GM18868 (cell line): ENCODE measurements around the gene CAPS.

ENCODE experiments used
- ATAC-seq: cut with Tn5 transposase; IDR thresholded peaks from one replicate; pipeline ENCODE4 v1.9.1; 2021; ENCODE audit warnings: mild to moderate bottlenecking, moderate library complexity; ENCODE audit not compliant: unreplicated experiment

The CAPS gene

DNA sequence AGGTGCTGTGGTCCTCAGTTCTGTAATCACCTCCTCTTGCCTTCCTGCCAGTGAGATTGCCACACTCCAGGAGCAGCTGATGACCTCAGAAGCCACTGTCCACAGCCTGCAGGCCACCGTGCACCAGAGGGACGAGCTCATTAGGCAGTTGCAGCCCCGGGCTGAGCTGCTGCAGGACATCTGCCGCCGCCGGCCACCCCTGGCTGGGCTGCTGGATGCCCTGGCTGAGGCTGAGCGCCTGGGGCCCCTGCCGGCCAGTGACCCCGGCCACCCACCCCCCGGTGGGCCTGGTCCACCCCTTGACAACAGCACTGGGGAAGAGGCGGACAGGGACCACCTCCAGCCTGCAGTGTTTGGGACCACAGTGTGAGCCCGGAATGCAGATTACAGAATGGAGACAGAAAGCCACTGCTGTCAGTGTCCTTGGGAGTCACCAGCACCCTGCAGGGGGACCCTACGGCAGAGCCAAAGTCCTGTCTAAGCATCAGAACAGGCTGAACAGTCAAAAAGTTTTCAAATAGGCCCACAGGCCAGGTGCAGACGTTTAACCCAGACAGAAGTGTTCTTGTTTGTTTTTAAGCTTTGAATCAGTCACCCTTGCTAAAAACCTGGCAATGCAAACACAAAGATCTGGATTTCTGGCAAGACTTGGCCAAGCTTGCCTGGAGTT lies 5.1 kb upstream of the CAPS start:
- ATAC-seq: no peak

DNA sequence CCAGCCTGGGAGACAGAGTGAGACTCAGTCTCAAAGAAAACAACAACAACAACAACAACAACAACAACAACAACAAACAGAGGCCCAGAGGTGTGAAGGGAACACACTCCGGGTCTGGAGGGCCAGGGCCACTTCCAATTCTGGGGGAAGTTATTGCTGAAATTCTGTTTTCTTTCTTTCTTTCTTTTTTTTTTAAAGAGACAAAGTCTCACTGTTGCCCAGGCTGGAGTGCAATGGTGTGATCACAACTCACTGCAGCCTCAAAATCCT lies 3.5 kb upstream of the CAPS start:
- ATAC-seq: no peak

DNA sequence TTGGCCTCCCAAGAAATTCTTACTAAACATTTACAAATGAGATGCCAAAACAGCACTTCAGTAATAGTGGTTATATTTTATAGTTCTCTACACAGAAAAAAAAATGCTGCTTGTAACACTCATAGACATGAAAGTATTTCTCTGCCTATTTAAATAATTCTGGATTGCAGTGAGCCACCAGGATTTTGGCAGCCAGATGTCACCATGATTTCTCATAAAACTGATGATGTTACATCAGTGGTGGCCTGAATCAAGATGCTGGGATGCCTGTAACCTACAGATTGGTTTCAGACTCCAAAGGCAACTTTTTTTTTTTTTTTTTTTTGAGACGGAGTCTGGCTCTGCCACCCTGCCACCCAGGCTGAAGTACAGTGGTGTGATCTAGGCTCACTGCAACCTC lies 2.7 kb upstream of the CAPS start:
- no peak for ATAC-seq

DNA sequence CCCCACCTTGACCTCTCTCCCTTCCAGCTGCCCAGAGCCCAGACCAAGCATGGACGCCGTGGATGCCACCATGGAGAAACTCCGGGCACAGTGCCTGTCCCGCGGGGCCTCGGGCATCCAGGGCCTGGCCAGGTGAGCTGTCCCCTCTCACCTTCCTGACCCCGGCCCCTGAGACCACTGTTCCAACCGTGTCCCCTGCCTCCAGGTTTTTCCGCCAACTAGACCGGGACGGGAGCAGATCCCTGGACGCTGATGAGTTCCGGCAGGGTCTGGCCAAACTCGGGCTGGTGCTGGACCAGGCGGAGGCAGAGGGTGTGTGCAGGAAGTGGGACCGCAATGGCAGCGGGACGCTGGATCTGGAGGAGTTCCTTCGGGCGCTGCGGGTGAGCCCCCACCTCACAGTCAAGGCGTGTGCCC lies 312 bp downstream of the CAPS start:
- no peak for ATAC-seq

DNA sequence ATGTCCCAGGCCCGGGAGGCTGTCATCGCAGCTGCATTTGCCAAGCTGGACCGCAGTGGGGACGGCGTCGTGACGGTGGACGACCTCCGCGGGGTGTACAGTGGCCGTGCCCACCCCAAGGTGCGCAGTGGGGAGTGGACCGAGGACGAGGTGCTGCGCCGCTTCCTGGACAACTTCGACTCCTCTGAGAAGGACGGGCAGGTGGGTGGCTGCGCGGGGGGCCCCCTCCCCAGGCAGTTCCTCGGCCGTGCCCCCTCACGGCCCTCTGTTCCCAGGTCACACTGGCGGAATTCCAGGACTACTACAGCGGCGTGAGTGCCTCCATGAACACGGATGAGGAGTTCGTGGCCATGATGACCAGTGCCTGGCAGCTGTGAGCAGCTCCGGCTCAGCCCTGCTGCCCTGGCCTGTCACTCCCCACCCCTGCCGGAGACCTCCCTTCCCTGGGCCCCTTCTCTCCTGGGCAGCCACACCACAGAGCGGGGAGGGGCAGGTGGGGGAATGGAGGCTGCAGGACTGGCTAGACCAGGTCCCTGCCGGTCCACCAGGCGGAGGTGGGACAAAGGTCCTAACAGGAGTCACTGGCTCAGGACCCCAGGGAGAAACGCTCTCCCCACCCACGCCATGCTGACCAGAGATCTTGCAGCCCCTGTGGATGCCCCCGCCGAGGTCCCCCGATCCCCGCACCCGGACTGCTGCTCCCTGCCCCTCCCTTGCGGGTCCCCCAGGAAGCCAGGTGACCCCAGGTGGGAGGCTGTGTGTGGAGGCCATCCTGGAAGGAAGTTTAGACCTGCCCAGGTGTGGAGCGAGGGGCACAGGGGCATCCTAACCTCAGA lies 1.1 kb downstream of the CAPS start:
- no peak for ATAC-seq

DNA sequence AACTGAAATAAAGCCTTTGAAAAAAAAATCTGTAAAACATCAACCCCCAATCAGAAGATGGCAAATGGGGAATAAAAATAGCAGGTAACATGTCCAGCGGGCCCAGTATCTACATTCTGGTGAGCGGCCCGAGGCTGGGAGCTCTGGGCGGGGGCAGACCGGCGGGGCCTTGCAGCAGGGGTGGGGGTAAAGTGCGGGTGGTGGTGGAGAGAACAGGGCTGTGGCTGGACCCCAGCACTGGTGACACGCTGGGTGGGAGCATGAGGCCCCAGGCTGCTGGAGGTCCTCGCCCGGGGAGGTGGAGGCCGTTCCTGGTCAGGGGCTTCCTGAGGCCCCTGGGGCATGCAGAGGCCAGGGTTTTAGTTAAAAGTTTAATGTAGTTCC lies 1.7 kb downstream of the CAPS start:
- no peak for ATAC-seq

DNA sequence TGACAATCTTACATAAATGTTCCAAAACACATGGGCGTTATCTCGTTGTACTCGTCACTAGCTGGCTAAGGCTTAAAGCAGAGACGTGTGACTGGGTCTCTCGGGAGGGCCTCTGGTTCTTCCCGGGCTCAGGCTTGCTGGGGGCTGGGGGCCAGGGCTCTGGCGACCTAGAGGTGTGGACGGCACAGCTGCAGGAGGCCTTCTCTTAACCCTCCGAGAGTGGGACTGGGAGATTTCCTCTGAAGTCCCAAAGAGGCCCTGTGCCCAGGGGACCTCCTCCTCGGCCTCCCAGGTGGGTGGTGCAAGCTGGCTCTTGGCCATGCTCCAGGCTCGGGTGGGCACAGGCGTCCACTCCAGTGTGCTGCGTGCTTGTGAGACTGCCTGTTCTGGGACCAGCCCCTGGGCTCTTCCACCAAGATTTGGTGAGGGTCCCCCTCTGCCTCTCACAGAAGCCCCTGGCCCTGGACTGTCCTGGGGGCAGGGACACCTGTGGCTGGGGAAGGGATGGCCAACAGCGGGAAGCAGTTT lies 2.2 kb downstream of the CAPS start:
- no peak for ATAC-seq

DNA sequence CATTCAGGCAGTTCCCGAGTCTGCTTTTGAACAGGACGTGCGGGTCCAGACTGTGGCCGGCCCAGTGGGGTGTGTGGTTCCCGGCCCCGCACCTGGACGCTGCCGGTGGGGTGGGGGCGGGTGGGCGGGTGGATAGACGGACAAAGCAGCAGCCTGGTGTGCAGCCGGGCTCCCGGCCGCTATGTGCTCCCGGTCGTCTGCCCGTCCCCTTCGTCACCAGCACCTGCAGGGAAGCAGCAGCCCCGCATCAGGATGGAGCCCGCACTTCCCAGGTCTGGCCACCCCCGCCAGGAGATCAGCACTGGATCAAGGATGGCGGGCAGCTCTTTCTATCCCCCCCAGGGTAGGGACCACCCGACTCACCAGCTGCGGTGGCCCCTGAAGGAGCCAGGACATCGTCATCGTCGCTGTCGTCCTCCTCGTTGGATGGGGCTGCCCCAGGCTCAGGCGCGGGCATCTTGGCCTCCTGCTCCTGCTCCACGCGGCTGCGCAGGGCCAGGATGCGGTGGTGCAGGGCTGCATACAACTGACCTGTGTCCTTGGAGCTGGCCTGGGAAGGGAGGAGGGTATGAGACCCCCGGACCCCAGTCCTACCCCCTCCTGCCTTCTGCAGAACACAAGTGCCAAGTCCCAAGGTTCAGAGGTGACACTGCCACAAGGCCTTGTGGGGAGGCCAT lies 3.5 kb downstream of the CAPS start:
- ATAC-seq: no peak

DNA sequence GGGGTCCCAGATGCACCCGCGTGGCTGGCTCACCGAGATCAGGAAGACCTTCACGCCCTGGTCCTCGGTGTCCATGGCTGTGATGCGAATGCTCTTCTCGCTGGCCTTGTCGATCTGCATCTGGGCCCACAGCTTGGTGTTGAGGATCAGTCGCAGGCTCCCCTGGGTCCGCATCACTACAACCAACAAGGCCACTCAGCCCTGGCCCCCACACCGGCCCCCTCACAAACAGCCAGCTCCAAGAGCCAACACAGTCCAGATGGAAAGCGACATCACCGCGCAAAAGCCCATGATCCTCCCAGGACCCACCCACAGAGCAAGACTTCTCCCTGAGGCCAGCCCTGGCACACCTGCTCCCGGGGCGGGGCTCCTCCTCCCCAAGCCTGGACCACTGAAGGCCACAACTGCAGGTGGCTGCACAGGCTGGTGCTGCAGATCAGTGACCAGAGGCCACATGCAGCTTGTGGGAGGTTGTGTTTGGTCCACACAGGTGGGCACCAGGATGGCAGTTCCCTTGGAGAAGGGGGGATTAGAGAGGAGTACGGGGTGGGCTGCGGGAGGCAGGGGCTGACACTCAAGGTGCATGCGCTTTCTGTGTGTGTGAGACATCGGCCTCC lies 4.5 kb downstream of the CAPS start:
- no peak for ATAC-seq

DNA sequence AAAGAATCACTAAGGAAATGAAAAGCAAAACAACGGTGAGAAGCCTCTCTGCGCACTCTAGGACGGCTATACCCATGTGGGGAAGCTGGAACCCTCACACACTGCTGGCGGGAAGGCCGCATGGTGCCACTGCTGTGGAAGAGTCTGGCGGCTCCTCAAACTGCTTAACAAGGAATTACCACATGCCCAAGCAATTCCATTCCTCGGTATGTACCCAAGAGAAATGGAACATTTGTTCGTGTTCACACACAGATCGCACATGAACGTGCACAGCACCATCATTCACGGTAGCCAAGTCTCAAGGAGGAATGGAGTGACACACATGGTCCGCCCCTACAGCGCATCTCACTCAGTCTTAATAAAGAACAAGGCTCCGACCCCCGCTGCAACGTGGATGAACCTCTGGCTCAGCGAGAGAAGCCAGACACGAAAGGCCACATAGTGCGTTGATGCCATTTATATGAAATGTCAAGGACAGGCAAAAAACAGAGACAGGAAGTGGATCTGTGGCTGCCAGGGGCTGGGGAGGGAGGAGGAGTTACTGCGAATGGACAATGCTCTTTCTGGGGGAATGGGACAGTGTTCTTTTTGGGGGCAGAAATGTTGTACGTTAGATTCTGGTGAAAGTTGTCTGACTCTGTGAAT lies 7.6 kb downstream of the CAPS start:
- ATAC-seq: no peak

DNA sequence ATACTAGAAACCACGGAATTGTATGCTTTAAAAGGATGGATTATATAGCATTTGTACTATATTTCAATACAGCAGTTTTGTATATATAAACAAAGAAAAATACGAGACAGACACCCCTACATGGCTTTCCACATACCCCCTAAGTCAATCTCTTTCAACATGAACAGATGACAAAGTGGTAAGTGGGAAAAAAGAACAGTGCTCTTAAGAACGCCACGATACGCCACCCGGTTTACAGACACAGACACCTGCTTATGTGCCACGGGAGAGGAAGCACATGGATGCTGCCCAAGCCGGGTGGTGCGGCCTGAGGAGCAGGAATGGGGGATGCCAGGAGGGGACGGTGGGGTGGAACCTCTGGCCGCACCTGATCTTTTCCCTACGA lies 8.1 kb downstream of the CAPS start:
- no peak for ATAC-seq

DNA sequence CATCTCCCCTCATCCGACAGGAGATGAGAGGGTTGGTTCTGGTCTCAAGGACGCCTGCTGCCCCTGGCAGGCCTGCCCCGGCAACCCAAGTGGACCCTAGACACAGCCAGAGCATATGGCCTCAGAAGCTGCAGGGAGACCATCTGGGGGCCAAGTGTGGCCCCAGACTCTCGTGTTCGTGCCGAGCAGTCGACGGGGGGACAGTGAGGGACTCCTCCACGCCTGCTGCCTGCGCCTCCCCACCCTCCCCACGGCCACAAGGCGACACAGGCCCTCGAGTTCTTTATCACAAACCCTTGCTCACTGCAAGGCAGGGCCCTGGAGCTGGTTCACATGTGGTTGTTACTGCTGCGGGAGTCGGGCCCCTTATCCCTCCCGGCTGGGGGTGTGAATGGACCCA lies 9.3 kb downstream of the CAPS start:
- ATAC-seq: no peak

DNA sequence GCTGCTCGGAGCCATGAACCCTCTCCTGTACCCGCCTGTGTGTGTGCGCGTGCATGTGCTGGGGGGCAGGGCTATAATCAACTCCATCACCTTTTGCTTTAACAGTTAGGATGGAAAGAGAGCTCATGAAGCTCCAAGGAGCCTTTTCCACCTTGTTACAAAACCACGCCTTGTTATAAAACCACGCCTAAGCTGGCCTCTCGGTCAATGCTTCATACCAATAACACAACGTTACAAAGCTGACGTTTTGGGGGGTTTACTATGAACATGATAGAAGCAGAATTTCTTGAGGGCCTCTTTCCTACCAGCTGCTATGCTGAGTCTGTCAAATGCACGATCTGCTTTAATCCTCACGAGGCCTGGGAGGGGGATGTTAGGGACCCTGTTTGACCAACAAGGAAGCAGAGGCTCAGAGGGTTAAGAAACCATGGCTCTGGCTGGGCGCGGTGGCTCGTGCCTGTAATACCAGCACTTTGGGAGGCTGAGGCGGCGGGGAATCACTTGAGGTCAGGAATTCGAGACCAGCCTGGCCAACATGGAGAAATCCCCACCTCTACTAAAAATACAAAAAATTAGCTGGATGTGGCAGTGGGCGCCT lies 11.9 kb downstream of the CAPS start:
- no peak for ATAC-seq

DNA sequence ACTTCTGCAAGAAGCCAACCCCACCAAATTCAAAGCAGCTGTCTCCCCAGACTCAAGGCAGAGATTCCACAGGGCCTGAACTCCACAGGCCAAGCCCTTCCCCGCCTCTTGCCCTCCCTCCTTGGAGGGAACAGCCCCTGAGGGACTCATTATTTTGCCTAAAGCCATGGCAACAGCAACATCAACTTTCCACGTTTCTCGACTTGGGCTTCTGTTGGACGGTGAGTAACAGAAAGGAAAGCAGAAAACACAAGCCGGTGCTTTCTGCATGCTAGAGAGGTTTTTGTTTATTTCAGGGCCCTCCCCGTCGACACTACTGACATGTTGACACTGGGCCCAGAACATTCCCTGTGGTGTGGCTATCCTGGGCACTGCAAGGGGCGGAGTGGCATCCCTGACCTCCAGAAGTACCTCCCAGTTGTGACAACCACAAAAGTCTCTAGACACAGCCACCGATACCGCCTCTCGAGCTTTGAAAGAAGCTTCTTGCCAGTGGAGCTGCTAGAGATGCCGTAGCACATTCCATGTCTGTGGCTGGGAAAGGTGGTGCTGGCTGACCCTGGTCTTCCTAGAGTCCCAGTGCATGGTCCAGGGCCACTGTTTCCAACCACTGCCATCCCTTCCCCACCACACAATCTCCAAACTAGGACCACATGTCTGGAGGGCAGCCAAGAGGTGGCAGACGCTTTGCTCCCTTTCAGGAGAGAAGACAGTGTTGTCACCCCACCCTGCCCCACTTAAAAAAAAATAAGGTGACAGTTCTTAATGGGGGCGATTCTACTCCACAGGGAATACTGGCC lies 12.8 kb downstream of the CAPS start:
- ATAC-seq: no peak

DNA sequence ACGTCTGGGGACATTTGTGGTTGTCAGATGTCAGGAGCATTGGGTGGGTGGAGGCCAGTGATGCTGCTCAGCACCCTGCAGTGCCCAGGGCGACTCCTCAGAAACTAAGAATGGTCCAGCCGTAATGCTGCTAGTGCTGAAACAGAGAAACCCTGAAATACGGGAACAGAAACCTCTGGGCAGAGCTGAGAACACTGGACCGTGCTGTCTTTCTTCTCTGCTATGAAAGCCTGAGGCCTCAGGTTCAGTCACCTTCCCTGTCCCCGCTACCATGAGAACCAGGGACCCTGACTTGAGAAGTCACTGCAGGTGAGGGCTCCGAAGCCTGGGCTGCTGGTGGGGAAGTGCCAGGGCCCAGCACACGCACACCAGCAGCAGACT lies 13.4 kb downstream of the CAPS start:
- peak; percentile 59 for ATAC-seq

DNA sequence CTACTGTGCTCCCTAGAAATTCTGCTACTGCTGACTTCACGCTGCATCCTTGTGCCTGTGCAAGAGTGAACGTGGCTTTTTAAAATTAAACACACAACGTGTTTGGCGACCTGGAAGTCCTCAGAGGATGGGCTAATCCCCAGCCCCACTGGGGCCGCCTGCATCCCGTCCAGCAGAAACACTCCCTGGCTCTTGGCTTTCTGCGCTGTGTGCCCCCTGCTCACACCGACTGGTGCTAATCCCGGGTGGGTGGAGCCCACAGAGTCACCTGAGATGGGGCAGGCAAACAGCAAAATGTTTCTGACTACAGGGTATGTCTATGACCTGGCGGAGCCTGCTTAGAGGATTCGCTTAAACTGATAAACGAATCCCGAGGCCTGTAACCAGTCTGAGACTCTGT lies 15.1 kb downstream of the CAPS start:
- no peak for ATAC-seq

DNA sequence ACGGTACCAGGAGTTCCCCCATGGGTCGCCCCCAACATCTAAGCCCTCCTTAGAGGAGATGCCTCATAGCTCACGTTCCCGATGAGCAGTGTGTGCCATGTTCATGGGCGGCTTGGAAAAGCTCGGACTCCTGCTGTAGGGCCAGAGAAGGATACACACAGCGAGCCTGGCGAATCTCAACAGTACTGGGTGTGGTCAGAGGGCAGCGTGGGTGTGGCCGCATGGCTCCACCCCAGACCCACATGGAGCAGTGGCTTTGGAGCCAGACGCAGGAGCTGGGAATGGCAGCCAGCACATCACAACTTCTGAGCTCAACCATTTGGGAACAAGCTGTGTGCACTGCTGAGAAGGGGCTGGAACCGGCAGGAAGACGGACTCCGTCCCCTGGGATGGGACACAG lies 15.6 kb downstream of the CAPS start:
- ATAC-seq: no peak

DNA sequence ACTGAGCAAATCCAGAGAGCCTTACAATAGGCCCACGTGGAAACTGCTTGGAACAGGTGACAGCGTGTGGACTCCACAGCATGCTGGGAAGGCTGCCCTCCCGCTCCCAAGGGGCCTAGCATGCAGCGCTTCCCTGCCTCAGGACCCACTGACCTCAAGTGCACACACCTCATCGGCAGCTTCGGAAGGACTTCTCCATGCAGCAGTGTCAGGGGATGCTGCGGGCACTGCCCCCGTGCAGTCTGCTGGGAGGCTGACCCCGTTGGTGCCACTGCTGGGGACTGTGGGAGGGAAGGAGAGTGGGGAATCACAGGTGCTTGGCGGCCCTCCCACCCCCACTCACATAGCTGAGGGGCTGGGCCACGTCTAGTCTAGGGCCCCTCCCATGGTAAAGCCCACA lies 17.2 kb downstream of the CAPS start:
- no peak for ATAC-seq

DNA sequence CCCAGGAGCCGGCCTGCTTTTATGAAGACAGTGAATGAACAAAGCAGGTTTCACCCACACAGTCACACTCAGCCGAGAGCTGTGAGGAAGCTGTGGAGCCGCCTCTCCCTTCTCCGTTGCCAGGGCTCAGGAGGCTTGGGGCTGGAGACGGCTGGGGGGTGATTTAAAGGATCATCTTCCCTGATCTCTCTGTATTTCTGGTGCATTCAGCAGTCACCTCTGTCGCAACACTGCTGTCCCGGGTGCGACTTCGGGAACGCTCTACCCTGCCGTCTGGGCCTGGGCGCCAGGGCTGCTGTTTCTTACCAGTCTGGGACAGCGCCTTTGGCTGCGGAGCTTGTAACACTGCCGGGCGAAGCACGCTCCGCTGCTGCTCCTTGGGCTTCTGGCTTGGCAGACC lies 18.1 kb downstream of the CAPS start:
- ATAC-seq: no peak

DNA sequence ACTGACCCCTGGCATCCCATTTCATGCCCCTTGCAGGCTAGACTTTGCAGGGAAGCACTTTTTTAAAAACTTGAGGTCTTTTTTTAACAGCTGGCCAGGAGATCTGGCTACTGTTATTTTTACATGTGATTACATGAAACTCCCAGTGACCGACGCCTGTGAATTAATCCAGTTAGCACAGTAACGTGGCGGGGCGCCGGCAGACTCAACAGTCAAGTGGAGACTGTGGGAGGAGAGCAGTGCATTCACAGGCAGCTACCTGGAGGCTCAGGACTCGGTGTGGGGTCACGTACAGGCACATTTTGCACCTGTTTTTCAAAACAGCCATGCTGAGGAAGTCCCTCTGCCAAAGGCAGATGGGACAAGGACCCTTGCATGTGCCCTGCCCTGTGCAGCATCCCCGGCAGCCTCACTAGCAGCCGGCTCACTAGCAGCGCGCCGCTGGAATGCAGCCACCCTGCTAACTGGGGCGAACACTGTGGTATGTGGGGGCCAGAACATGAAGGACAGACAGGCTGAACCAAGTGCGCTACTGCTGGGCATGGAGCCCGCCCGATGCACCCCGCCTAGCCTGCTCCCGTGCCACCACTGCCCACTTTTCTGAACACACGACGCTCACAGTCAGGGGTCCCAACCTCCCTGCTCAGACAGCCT lies 18.7 kb downstream of the CAPS start:
- no peak for ATAC-seq
